GM21576 (cell line): Measurements from ENCODE around the gene PDE4D.

Experiments used
- ATAC-seq: cut with Tn5 transposase; IDR thresholded peaks from one replicate; pipeline ENCODE4 v1.9.1; 2021; ENCODE audit warnings: mild to moderate bottlenecking, moderate library complexity; ENCODE audit not compliant: unreplicated experiment

Gene PDE4D

GRCh38 chr5:59665086-59665831 is 228.3 kb downstream of the PDE4D start:
- no peak for ATAC-seq

- no peak for ATAC-seq
These were observed 231.4 kb downstream of the PDE4D start for GRCh38 chr5:59661954-59662615.

- ATAC-seq = no peak
These were observed 232.2 kb downstream of the PDE4D start for GRCh38 chr5:59661311-59661710.

- ATAC-seq = peak; percentile 58
These were observed 232.8 kb downstream of the PDE4D start for GRCh38 chr5:59660737-59661136.

GRCh38 chr5:59656351-59657254 is 236.9 kb downstream of the PDE4D start:
- no peak for ATAC-seq

- no peak for ATAC-seq
These were observed 237.7 kb downstream of the PDE4D start for GRCh38 chr5:59655693-59656309.

GRCh38 chr5:59654691-59655090 is 238.8 kb downstream of the PDE4D start:
- no peak for ATAC-seq

- no peak for ATAC-seq
These were observed 241.1 kb downstream of the PDE4D start for GRCh38 chr5:59652449-59652848.

- no peak for ATAC-seq
These were observed 244.3 kb downstream of the PDE4D start for GRCh38 chr5:59648949-59649921.

- ATAC-seq = no peak
These were observed 245.3 kb downstream of the PDE4D start for GRCh38 chr5:59648038-59648831.

- no peak for ATAC-seq
These were observed 248.1 kb downstream of the PDE4D start for GRCh38 chr5:59645380-59645779.

- ATAC-seq = no peak
These were observed 253.1 kb downstream of the PDE4D start for GRCh38 chr5:59640411-59640810.

- no peak for ATAC-seq
These were observed 255.5 kb downstream of the PDE4D start for GRCh38 chr5:59637884-59638580.

- no peak for ATAC-seq
These were observed 264.0 kb downstream of the PDE4D start for GRCh38 chr5:59629561-59629960.

- ATAC-seq = no peak
These were observed 265.3 kb downstream of the PDE4D start for GRCh38 chr5:59628062-59628828.

- ATAC-seq = no peak
These were observed 268.6 kb downstream of the PDE4D start for GRCh38 chr5:59624898-59625297.

- ATAC-seq = no peak
These were observed 270.7 kb downstream of the PDE4D start for GRCh38 chr5:59622848-59623247.

GRCh38 chr5:59621477-59621876 is 272.0 kb downstream of the PDE4D start:
- ATAC-seq = no peak
